H1 (cell line): ENCODE results near the gene LCN15.

Experiments used
- EP300 ChIP-seq, 2 experiments: IDR thresholded peaks; 1 replicate in 1 of 2; 2 replicates in 1 of 2; pipeline ENCODE4 v1.6.1; 2011 to 2012; ENCODE audit warnings: low read depth in 2 of 2, low read length in 2 of 2, mild to moderate bottlenecking in 2 of 2, borderline replicate concordance in 1 of 2, inconsistent platforms in 1 of 2, moderate library complexity in 1 of 2
- POU5F1 ChIP-seq: IDR thresholded peaks from 2 replicates; pipeline ENCODE4 v1.6.1; 2011; ENCODE audit warnings: low read depth, mild to moderate bottlenecking, low read length, moderate library complexity
- TCF12 ChIP-seq: IDR thresholded peaks from 2 replicates; pipeline ENCODE4 v1.6.1; 2011; ENCODE audit warnings: low read depth, mild to moderate bottlenecking, low read length
- TF ChIP-seq, protein P1 (sequence below), 3 experiments: IDR thresholded peaks; 1 replicate in 2 of 3; 2 replicates in 1 of 3; pipeline versions ENCODE4 v1.5.1 to v1.6.1; 2011; ENCODE audit warnings: low read length in 3 of 3, mild to moderate bottlenecking in 3 of 3, inconsistent platforms in 2 of 3, low read depth in 1 of 3, moderate library complexity in 1 of 3; ENCODE audit not compliant: insufficient read depth in 1 of 3; ENCODE audit errors: control extremely low read depth in 1 of 3

DNA sequence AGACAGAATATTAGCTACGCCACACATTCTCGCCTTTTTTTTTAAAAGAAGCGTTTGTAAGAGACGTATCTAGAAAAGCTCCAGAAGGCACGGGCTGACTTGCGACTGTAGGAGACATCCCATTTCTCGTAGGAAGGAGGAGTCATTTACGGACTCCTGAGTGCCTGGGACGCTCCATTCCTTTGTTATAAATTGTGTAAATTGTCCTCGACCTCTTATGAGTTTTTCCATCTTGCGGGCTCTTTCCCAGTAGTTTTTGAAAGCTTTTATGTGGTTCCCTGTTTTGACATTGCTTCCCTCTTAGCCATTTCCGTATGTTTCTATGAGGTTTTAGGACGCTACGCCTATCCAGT is 44.5 kb upstream of the LCN15 start:
- TF ChIP-seq, protein P1, sequence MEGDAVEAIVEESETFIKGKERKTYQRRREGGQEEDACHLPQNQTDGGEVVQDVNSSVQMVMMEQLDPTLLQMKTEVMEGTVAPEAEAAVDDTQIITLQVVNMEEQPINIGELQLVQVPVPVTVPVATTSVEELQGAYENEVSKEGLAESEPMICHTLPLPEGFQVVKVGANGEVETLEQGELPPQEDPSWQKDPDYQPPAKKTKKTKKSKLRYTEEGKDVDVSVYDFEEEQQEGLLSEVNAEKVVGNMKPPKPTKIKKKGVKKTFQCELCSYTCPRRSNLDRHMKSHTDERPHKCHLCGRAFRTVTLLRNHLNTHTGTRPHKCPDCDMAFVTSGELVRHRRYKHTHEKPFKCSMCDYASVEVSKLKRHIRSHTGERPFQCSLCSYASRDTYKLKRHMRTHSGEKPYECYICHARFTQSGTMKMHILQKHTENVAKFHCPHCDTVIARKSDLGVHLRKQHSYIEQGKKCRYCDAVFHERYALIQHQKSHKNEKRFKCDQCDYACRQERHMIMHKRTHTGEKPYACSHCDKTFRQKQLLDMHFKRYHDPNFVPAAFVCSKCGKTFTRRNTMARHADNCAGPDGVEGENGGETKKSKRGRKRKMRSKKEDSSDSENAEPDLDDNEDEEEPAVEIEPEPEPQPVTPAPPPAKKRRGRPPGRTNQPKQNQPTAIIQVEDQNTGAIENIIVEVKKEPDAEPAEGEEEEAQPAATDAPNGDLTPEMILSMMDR (IDR thresholded peaks at IDR 0.05; ENCODE audit: control extremely low read depth in 1 of 3, insufficient read depth in 1 of 3, low read depth in 1 of 3, low read length in 3 of 3): no peak
- TF ChIP-seq TCF12 (no peak), POU5F1 (no peak), EP300 (IDR thresholded peaks at IDR 0.05; ENCODE audit: borderline replicate concordance in 1 of 2, low read depth in 2 of 2, low read length in 2 of 2) (no peak)
